PC-3 (cell line): ENCODE data around the gene HOXA9.

Experiments
- EZH2 ChIP-seq: fragments of 300-600 bp; sonication (generic); IDR thresholded peaks from one replicate; pipeline ENCODE4 v1.6.1; 2017; ENCODE audit warnings: antibody characterized with exemption, mild to moderate bottlenecking, low read length; ENCODE audit not compliant: unreplicated experiment
- TF ChIP-seq, protein P1 (sequence below): fragments of 300-600 bp; sonication (generic); conservative IDR thresholded peaks from 2 replicates; pipeline ENCODE4 v1.5.1; 2017; ENCODE audit warnings: antibody characterized with exemption, low read depth, mild to moderate bottlenecking, low read length

GRCh38 chr7:27112955-27113949, 52.1 kb downstream of the HOXA9 start:
- TF ChIP-seq, protein P1, sequence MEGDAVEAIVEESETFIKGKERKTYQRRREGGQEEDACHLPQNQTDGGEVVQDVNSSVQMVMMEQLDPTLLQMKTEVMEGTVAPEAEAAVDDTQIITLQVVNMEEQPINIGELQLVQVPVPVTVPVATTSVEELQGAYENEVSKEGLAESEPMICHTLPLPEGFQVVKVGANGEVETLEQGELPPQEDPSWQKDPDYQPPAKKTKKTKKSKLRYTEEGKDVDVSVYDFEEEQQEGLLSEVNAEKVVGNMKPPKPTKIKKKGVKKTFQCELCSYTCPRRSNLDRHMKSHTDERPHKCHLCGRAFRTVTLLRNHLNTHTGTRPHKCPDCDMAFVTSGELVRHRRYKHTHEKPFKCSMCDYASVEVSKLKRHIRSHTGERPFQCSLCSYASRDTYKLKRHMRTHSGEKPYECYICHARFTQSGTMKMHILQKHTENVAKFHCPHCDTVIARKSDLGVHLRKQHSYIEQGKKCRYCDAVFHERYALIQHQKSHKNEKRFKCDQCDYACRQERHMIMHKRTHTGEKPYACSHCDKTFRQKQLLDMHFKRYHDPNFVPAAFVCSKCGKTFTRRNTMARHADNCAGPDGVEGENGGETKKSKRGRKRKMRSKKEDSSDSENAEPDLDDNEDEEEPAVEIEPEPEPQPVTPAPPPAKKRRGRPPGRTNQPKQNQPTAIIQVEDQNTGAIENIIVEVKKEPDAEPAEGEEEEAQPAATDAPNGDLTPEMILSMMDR: no peak
- no peak for TF ChIP-seq EZH2
